ENCODE data around the gene ENO4. TPM values are rescaled to one million over a fixed set of nuclear protein-coding genes. Genes with fewer than 3 reads are reported as not detected.

The ENO4 gene
- total RNA-seq, 4 donors from 2014 or later: 0.21 to 1.2 (median 0.39) TPM; not detected in 1

DNA sequence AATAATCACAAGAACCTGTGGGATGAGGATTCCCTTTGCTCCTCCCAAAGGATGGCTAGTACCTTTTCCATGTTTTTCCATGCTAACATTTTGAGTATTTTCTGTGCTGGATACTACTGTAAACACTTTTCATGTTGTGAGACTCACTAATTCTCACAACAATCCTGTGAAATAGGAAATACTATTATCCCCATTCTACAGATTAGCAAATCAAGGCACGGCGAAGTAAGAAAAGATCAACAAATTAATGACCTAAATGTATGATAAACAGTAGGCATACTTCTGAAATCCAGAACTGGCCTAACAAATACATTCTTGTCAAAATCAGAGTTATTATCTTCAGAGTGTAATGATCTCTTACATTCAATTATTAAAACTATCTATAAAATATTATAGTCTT is 69.3 kb downstream of the ENO4 start:
- no peaks in the 10 kb centered on the region for H3K4me1 ChIP-seq
- H3K9me3 ChIP-seq: no peaks in the 10 kb centered on the region
- no peaks in the 10 kb centered on the region for H3K27me3 ChIP-seq
- TF ChIP-seq, protein P1, sequence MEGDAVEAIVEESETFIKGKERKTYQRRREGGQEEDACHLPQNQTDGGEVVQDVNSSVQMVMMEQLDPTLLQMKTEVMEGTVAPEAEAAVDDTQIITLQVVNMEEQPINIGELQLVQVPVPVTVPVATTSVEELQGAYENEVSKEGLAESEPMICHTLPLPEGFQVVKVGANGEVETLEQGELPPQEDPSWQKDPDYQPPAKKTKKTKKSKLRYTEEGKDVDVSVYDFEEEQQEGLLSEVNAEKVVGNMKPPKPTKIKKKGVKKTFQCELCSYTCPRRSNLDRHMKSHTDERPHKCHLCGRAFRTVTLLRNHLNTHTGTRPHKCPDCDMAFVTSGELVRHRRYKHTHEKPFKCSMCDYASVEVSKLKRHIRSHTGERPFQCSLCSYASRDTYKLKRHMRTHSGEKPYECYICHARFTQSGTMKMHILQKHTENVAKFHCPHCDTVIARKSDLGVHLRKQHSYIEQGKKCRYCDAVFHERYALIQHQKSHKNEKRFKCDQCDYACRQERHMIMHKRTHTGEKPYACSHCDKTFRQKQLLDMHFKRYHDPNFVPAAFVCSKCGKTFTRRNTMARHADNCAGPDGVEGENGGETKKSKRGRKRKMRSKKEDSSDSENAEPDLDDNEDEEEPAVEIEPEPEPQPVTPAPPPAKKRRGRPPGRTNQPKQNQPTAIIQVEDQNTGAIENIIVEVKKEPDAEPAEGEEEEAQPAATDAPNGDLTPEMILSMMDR (IDR thresholded peaks at IDR 0.05): no peak
- TF ChIP-seq EP300 (IDR thresholded peaks at IDR 0.05) (no peak), POLR2A (IDR thresholded peaks at IDR 0.05) (no peak)
- no peak overlapping the region for H3K27ac ChIP-seq
- peaks cover 0 to 15% (median 0%) of the 10 kb centered on the region in 3 donors for H3K36me3 ChIP-seq
- no peak overlapping the region for H3K4me3 ChIP-seq
- no peak for DNase-seq (ENCODE audit: low spot score in 2 of 2)
- WGBS, 2 donors: 95 to 97% methylated on average over 2 of the region's 2 CpGs

GRCh38 chr10:116919164-116919563 is 69.9 kb downstream of the ENO4 start:
- Histone ChIP-seq H3K4me3 (no peak overlapping the region), H3K27me3 (no peaks in the 10 kb centered on the region), H3K36me3 (peaks cover 0 to 15% (median 0%) of the 10 kb centered on the region in 3 donors), H3K4me1 (no peaks in the 10 kb centered on the region), H3K27ac (no peak overlapping the region), H3K9me3 (no peaks in the 10 kb centered on the region)
- TF ChIP-seq POLR2A (IDR thresholded peaks at IDR 0.05) (no peak), EP300 (IDR thresholded peaks at IDR 0.05) (no peak)
- TF ChIP-seq, protein P1 (IDR thresholded peaks at IDR 0.05): no peak
- WGBS, 2 donors: 87 to 97% methylated on average over 2 of the region's 2 CpGs
- DNase-seq (ENCODE audit: low spot score in 2 of 2): no peak

GRCh38 chr10:116919706-116920105 is 70.4 kb downstream of the ENO4 start:
- Histone ChIP-seq H3K4me1 (no peaks in the 10 kb centered on the region), H3K27me3 (no peaks in the 10 kb centered on the region), H3K4me3 (no peak overlapping the region), H3K36me3 (peaks cover 0 to 15% (median 0%) of the 10 kb centered on the region in 3 donors), H3K9me3 (no peaks in the 10 kb centered on the region), H3K27ac (no peak overlapping the region)
- 48 to 49% methylated on average over 2 of the region's 2 CpGs for whole genome bisulfite sequencing, 2 donors
- TF ChIP-seq EP300 (IDR thresholded peaks at IDR 0.05): no peak
- TF ChIP-seq POLR2A (IDR thresholded peaks at IDR 0.05): no peak
- TF ChIP-seq, protein P1 (IDR thresholded peaks at IDR 0.05): no peak
- no peak for DNase-seq (ENCODE audit: low spot score in 2 of 2)

DNA sequence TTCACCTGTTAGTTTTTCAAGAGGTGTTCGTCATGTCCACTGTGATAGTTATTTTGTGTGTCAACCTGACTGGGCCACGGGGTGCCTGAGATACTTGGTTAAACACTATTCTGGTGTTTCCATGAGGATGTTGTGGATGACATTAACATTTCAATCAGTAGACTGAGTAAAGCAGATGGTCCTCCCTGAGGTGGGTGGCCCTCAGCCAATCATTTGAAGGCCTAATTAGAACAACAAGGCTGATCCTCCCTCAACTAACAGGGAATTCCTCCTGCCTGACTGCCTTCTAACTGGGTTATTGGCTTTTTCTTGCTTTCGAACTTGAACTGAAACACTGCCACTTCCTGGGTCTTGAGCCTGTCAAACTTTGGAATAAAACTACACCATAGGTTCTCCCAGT is 75.8 kb downstream of the ENO4 start:
- Histone ChIP-seq H3K27ac (no peak overlapping the region), H3K4me1 (no peaks in the 10 kb centered on the region), H3K36me3 (peaks cover 0 to 19% (median 0%) of the 10 kb centered on the region in 3 donors), H3K27me3 (no peaks in the 10 kb centered on the region), H3K4me3 (no peak overlapping the region), H3K9me3 (no peaks in the 10 kb centered on the region)
- DNase-seq (ENCODE audit: low spot score in 2 of 2): no peak
- no peak for TF ChIP-seq EP300 (IDR thresholded peaks at IDR 0.05)
- TF ChIP-seq POLR2A (IDR thresholded peaks at IDR 0.05): no peak
- TF ChIP-seq, protein P1 (IDR thresholded peaks at IDR 0.05): no peak
- WGBS, 2 donors: 87 to 92% methylated on average over 3 of the region's 3 CpGs

DNA sequence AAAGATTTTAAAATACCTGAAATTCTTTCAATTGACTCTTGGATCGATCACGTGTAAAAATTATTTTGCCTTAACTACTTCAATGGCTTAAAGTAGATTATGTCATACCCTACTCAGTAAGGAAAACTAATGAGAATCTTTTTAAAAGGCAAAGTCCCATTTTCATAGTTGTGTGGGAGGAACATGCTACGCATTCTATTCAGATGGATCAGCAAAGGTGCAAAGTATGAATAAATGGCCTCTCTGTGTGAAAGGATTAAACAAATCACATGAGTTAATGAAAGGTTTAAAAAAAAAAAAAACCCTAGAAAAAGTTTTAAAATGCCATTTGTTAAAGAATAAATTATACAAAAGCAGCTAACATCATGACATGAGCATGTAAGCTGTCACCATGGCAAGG is 77.1 kb downstream of the ENO4 start:
- WGBS, 2 donors: 69 to 70% methylated on average over 3 of the region's 3 CpGs
- no peak overlapping the region for H3K4me3 ChIP-seq
- no peak overlapping the region for H3K27ac ChIP-seq
- no peaks in the 10 kb centered on the region for H3K9me3 ChIP-seq
- H3K27me3 ChIP-seq: no peaks in the 10 kb centered on the region
- TF ChIP-seq, protein P1 (IDR thresholded peaks at IDR 0.05): no peak
- TF ChIP-seq POLR2A (IDR thresholded peaks at IDR 0.05) (no peak), EP300 (IDR thresholded peaks at IDR 0.05) (no peak)
- H3K4me1 ChIP-seq: no peaks in the 10 kb centered on the region
- peaks cover 0 to 7% (median 0%) of the 10 kb centered on the region in 3 donors for H3K36me3 ChIP-seq
- DNase-seq (ENCODE audit: low spot score in 2 of 2): no peak
